NCI-H226 (cell line): ENCODE results near the gene PTPRD.

Source experiments
- DNase-seq: peaks from one replicate; pipeline ENCODE4 v3.0.0-alpha.2; 2015

Gene PTPRD

DNA sequence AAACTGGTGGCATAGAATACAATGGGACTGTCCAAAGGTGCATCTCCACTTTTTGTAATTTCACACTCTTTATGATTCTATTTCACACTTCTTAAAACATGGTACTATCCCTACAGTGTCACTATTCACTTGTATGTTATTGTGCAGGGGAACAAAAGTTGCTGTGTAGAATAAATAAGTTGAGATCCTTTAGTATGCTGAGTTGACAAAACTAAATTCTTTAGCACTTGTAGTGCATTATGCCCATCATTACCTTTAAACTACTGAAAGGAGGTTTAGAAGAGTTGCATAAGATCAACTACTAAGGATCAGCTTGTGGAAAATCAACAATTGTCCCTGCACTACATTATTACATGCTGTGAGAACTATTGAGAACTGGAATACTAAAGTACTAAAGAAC is 1380.9 kb downstream of the PTPRD start:
- no peak for DNase-seq

DNA sequence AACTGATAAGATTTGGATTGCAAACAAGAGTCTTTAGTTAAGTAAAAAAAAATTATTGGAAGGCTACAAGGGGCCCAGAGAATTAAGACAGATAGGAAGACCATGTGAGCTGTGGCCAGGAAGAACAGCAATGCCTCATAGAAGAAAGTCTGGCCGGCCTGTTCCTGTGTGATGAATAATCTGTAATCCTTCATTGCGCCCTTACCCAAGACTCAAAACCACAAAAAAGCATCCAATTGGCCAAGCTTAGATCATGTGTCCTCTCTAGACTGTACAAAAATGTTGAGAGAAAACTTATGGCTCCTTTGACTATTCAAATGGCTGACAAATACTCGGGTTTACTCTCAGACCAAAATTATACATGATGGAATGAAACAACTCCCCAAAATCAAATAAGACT is 1383.5 kb downstream of the PTPRD start:
- no peak for DNase-seq

DNA sequence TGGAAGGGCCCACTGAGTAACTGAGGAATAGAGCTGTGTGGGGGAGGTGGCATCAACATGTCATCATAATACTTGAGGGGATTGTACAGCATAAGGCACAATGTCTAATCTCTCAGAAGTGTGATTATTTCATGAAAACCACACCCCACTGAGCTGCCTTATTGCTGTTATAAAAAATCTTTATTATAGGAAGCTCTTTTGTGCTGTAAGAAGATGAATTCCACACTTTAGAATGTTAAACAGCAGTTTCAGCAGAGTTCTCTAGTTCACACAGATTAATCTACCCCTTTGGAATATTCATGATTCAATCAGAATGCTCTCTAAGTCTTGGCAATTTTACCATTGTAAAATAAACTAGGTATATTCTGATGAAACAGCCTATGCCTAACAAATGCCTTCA is 1389.6 kb downstream of the PTPRD start:
- DNase-seq = no peak

DNA sequence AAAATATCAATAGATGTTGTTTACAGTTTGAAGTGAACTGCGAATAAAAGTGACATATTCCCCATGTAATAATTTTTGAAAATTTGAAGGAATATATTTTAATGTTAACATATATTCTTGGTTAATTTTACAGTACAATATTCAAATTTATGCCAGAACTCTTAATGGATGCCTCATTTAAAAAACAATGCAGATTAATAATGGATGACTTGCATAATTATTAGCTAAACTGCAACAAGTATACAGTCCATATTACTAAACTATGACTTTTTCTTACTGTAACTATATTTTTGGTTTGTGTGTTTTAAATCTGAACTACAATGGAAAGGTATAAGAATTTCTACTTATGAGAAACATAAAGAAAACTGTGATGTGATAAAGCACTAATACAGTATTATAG is 1390.1 kb downstream of the PTPRD start:
- DNase-seq = no peak

DNA sequence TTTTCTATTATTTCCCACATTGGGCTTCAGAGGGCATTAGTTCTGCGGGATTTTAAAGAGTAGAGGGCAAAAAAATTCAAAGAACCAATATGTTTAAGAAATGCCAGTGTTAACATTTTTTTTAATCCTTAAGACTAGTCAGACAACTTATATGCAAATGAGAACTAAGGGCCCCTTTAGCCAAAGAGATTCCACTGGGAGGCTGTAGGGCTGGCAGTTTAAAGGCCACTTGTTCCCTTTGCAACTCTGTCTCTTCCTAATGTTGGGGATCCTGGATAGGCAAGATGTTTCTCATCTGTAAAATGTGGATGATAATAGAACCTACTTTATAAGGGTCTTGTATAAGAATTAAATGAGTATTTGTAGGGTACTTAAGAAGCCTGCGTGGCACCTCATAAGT is 1395.9 kb downstream of the PTPRD start:
- no peak for DNase-seq

DNA sequence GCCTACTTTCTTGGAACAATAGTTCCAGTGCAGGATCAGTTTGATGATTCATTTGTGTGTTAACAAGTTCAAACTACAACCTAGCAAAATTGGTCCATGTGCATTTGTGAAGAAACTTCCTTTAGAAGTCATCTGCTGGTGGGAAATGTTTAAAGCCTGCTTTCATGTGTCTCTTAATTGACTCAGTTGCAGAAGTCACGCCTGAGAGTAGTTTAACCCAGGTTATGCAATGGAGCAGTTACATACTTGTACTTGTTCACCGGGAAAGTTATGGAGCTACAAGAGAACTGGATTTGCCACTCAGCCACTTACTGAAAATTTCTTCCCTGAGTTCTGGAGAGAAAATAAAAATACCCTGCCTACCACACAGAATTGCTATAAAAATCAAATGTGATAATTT is 1397.8 kb downstream of the PTPRD start:
- DNase-seq = no peak

DNA sequence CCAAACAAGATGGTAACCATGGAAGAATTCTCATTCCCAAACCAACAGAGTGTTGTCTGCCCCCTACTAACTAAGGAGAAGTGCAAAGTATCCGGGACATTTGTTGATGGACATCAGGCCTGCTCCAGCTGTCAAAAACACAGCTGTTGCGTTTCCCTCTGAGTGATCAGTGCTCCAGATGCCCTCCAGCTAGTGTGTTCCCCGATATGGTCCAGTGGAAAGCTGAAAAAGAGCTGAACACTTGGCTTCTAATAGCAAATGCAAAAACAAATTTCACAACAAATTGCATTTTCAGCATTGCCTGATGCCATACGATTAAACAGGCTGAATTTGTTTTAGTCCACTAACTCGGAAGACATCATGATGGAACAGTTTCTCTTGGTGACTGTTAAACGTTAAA is 1398.7 kb downstream of the PTPRD start:
- DNase-seq = no peak

DNA sequence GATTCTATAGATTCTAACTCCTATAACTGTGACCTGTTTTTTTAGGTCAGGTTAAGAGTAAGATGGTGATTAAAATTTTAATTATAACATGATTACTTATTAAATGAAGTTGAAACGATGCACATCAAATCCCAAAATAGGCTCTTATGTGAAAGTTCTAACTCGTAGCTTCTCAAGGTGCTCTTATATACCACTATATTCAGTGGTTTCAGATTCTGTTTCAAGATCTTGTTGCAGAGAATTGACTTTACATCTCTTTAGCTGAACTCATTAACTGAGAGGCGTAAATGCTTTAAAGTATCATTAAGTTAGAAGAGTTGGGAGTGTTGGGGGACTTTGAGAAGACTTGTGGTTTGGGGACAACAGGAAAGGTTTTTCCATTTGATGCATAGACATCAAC is 1399.8 kb downstream of the PTPRD start:
- no peak for DNase-seq

DNA sequence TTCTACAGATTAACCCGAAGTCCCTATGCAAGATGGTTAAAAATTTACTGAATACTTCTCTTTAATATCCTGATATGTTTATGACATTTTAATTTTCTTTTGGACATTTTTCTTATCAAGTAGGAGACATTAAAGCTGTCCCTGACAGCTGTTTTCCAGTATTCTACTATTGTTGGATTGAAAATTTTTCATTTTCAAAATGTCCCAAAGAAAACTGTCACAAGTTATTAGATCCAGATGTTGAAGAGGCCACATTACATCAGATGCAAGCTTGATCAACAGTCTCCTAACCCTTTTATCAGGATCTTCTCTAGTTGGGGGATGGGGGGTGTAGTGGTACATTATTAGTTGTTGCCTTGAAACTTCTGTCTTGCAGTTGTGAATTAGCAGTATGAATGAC is 1410.5 kb downstream of the PTPRD start:
- no peak for DNase-seq

DNA sequence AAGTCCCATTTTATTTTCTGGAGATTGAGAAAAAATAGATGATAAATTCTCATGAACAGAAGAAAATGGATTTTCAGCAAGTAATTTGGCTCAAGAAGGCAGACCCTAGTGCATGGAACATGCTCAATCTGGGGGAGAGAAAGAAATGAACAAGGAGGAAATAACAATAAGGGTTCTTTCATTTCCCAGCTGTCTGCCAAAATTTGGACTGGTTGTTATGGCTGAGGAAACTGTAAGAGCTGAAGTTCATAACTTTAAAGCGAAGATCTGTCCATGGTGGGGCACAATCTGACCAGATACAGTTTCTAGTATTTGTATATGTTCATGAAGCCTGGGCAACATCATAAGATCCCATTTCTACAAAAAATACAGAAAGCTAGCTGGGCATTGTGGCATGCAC is 1426.7 kb downstream of the PTPRD start:
- no peak for DNase-seq

DNA sequence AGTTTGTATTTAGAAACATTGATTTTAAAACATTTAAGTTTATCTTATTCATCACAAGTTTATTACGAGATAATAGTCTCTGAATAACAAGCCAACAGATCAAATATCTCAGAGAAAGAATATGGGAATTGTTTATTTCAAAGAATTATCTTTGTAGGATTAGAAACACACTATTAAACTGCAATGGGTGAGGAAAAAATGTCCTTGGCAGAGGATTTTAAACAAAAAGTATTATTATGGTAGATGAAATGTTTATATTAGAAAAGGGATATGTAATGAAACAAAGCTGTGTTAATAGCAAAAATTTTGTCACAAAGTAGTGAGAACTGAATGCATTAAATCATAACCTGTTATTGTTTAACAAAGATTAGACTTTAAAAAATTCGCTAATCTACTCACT is 1430.4 kb downstream of the PTPRD start:
- no peak for DNase-seq

DNA sequence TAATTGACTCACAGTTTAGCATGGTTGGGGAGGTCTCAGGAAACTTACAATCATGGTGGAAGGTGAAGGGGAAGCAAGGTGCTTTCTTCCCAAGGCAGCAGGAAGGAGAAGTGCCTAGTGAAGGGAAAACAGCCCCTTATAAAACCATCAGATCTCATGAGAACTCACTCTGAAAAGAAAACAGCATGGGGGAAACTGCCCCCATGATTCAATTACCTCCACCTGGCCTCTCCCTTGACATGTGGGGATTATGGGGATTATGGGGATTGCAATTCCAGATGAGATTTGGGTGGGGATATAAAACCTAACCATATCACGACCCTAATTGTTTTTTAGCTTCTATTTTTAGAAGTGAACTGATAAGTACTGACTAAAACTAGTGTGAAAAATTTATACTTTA is 1435.7 kb downstream of the PTPRD start:
- no peak for DNase-seq

DNA sequence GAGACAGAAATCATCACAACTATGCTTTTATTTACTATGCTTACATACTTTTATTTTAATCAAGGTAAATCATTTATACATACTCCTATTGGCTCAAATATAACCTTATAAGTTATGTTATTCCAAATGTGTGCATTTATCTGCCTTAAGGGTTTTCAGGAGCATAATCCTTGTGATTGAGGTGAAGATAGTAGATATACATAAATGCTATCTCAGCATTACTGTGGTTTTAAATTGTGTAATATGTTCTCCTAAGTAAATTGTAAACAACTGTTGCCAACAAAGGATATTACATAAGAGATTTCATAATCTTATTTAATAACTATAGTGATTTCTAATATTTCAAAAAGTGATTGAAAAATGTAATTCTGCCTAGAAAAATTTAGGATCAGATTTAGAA is 1438.4 kb downstream of the PTPRD start:
- no peak for DNase-seq

DNA sequence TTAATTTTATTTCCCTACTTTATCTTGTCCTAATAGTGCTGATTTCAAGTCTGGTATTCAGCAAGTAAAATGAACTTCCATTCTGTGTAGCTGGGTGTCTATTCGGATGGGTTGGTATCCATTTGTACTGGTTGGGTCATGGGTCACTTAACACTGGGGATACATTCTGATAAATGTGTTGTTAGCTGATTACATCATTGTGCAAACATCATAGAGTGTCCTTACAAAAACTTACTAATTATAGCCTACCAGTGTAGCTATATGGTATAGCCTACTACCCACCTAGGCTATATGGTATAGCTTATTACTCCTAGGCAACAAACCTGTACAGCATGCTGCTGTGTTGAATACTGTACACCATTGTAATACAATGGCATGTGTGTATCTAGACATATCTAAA is 1439.5 kb downstream of the PTPRD start:
- DNase-seq = no peak

DNA sequence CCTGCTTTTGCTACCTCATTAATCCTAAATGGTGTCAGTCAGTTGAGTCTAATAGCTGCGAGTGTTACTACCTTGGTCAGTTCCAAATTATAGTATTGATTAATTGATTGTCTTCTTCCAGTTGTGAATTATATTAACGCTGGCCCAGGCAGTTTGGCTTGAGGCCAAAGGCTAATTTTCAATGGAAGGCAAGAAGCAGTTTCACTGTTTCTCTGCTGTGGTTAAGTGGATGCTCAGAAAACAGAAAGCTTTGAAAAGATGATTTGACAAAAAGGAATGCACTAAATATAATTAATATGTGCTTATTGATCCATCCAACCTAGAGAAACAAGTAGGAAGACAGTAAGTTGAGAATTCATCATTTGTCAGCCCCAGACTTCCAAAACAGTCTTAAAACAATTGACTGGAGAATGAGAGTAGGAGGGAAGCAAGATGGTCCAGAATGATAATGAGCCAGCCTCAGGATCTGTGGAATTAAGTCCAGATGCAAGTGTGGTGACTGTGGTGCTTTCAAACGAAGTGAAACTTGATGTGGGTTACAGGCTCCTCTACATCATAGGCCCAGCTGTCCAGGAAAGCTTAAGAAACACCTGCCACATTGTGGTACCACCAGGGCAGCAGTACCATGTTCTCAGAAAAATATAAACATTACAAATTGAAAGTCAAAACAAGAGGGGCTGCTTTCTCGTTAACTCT is 1442.2 kb downstream of the PTPRD start:
- DNase-seq = no peak

DNA sequence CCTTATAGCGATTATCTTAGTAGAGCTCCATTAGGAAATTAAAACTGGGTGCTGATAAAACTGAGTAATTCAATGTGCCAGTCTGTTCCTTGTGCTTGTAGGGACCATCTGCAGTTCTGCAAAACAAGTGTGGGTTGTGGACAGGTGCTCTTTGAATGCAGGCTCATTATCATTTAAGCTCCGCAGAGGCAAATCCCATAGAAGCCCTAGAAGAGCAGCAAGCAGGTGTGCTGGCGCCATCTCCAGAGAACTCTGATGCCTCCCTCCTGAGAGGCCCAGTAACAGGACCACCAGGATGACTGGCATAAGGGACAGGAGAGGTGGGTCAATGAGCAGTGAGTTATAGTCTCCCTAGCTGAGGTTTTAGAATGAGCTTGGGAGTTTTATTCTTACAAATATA is 1470.8 kb downstream of the PTPRD start:
- no peak for DNase-seq

DNA sequence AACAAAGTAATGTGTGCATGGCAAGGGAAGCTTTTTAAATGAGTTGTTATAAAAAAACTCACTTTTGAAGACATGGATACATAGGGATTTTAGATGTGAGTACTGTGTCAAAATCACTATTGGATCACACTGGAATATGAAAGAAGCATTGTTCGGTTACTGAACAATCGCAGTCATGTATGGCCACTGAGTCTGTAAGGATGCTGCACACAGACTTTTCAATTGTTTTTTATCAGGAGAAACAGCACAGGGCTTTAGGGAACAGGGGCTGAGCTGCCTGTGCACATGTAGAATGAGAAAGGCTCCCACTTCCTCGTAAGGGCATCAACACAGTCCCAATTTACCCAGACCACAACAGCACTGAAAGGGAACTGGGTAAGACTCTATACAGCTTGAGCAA is 1479.3 kb downstream of the PTPRD start:
- no peak for DNase-seq

DNA sequence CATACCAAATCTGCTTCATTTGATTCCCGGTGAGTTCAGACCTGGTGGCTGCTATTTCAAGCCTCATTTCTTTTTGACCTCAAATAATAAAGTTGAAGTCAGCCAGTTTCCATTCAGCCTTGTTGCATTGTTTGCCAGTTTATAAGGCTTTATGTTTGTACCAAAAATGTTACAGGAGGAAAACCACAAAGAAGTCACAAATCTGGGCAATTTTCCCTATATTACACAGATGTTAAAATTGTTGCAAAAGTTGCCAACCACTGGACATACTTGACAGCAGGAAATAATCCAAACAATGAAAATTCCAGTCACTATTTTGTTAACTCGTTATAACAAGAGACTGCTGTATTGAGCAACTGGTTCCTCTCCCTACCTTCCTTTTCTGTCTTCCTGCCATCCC is 1488.2 kb downstream of the PTPRD start:
- no peak for DNase-seq

DNA sequence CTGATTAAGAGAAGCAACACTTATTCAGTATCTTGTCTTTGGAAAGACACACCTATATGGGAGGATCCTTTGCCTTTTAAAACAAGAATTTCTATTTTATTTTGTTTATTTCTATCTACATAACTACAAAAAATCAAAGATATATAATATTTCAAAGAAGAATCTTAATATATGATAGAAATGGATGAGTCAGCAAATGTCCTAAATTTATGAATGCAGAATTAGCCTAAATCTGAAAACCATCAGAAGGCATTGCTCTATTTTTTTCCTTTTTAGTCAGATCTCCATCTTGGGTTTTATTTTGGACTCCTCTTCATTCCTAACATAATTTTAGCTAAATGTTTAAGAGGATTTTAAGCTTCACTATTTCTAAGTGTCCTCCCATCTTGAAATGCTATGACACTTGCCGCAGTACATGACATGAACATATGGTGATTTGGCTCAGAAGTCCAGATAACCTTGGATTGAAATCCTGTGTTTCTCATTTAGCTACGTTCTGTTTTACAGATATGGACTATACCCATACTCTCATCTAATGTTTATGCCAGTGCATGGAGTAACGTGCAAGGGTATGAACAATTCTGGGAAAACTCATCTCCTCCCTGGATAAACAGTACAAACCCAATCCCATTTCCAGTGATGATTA is 1490.4 kb downstream of the PTPRD start:
- no peak for DNase-seq

DNA sequence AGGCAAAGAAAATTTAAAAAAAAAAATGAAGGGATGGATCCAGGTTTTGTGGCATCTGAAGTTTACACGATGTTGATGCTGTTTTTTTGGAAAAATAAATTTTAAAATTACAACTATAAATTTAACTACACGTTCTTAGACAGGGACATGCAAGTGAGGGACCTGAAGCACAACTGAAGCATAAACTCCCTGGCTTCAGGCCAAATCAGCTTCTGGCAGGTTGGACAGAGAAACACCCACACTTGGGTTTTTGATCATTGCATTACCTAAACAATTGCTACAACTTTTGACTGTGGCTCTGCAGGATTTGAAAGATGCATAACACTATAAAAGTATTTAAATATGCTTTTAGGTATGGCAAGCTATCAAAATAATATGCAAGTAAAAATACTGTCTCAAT is 1494.9 kb downstream of the PTPRD start:
- no peak for DNase-seq

DNA sequence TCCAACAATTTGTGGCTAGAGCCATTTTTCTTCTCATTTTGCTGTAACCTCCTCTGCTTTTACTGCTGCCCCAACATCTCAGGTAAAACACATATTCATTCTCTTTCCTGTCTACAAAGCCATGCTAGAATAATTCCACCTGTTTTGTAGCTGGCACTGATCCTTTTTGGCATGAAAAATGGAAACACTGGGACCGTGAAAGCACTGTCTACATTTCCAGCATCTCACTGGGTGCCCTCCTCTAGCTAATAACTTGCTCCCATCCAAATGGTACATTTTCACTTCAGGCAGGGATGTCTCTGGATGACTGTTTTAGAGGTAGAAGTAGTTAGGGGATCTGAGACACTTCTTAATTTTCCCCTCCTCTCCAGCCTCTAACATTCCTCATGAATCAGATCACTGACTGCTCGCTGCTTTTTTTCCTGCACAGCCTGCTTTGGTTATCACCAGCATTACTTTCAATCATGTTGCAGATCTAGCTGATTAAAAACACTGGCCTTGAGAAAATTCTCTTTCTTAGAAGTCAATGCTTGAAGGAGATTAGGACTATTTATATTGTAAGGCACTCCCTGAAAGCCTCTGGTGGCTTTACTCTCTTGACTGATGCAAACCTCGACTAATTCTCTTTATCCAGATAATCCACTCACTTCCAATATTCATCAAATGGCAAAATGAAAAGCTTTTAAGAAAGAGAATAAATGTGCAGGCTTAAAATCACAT is 1500.6 kb downstream of the PTPRD start:
- no peak for DNase-seq

DNA sequence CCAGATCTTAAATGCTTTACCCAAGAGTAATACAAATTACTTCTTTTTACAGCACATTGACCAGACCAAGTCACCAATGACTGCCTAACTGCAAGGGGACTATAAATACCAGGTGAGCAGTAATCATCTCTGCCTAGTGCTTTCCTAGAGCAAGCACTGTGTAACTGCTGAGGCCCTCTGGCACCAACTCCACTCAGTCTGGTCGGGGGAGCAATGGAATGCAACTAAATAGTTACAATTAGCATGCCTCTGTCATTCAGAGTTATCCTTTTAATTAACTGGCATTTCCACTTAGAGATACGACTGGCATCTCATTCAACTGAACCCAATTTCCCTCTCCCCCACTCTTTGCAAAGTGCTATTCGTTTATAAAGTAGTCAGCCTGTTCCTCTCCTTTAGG is 1504.2 kb downstream of the PTPRD start:
- DNase-seq = no peak

DNA sequence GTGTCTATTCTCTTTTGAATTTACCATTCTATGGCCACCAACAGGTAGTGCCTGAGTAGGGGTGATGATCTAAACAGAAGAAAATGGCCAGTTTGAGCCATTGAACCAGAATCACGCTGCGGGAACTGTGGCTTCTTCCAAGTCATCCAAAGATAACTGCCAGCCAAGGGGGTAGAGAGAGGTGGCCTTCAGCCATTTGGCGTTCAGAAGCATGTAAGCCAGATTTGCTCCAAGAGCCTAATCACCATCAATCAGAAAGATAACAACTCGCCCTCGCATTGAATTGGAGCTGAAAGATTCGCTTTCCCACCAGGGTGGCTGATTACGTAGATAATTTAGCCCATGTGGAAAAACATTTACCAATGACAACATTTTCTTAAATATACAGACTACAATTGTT is 1510.5 kb downstream of the PTPRD start:
- no peak for DNase-seq

DNA sequence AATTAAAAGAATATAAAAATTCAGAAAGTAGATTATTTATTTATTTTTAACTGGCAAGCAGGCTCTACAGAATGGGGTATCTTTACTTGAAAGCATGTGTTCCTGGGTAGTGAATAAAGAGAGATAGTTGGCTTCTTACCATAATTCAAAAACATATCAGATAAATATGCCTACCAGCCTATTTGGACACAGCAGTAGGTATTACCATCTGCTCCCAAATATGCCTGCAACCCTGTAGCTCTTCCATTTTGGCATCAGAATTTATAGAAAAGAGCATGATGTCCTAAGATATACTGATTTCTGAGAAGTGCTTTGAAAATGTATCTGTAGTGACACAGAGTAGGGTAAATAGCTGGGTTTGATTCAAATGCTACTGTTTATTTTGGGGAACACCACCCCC is 1512.7 kb downstream of the PTPRD start:
- DNase-seq = no peak

DNA sequence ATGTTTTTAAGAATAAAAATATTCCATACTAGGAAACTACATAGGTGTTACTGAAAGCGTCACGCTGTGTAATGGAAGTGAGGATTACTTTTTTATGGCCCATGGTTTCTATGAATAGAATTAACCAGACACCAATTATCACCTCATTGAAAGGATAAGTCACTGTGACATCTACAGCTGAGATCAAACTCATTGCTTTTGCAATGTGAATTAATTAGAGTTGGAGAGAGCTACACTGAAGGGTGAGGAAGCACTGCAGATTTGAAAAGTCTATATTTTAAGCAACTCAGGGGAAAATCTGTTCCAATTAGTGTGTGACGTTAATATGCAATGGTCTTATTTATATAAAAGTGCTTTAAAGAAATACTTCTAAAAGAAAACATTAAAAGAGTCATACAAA is 1513.2 kb downstream of the PTPRD start:
- DNase-seq = no peak
